OCI-LY1 (cell line): ENCODE measurements around the gene ADAM12.

Experiments
- H2AFZ ChIP-seq: fragments of 200-600 bp; sonication (generic), shearing (Covaris generic); 2 replicates; pipeline ENCODE4 v1.6.0; 2014; ENCODE audit warnings: antibody characterized with exemption, mild to moderate bottlenecking, low read length
- H3F3A ChIP-seq: fragments of 200-600 bp; sonication (generic), shearing (Covaris generic); 2 replicates; pipeline ENCODE4 v1.6.0; 2014; ENCODE audit warnings: mild to moderate bottlenecking, antibody characterized with exemption, low read length, moderate library complexity; ENCODE audit not compliant: insufficient read depth
- H3K27ac ChIP-seq: fragments of 200-600 bp; sonication (generic); 2 replicates; pipeline ENCODE4 v1.5.1; 2014; ENCODE audit warnings: low read length, mixed run types, mild to moderate bottlenecking, low read depth; ENCODE audit not compliant: poor library complexity, severe bottlenecking
- H3K27me3 ChIP-seq: fragments of 200-600 bp; sonication (generic); 2 replicates; pipeline ENCODE4 v1.6.0; 2014; ENCODE audit warnings: antibody characterized with exemption, mild to moderate bottlenecking, low read length, moderate library complexity; ENCODE audit not compliant: insufficient read depth
- H3K36me3 ChIP-seq: fragments of 200-600 bp; sonication (generic); 2 replicates; pipeline ENCODE4 v1.6.1; 2014; ENCODE audit warnings: mild to moderate bottlenecking, antibody characterized with exemption, low read length, moderate library complexity, mixed read lengths; ENCODE audit not compliant: insufficient read depth
- H3K4me1 ChIP-seq: fragments of 200-600 bp; sonication (generic); 2 replicates; pipeline ENCODE4 v1.5.1; 2014; ENCODE audit warnings: mild to moderate bottlenecking, low read length, moderate library complexity; ENCODE audit not compliant: insufficient read depth, severe bottlenecking
- H3K4me2 ChIP-seq: fragments of 200-600 bp; sonication (generic), shearing (Covaris generic); 2 replicates; pipeline ENCODE4 v1.6.1; 2014; ENCODE audit warnings: low read length
- H3K4me3 ChIP-seq: fragments of 200-600 bp; sonication (generic); 2 replicates; pipeline ENCODE4 v1.5.1; 2014; ENCODE audit warnings: low read length, low read depth, mild to moderate bottlenecking, mixed read lengths; ENCODE audit not compliant: poor library complexity, severe bottlenecking
- H3K79me2 ChIP-seq: fragments of 200-600 bp; shearing (Covaris generic); 2 replicates; pipeline ENCODE4 v1.6.1; 2016; ENCODE audit warnings: mixed run types, low read length, mixed read lengths; ENCODE audit not compliant: insufficient read depth
- H3K9ac ChIP-seq: fragments of 200-600 bp; sonication (generic), shearing (Covaris generic); 2 replicates; pipeline ENCODE4 v1.6.1; 2014; ENCODE audit warnings: mild to moderate bottlenecking, low read length, mixed read lengths
- H3K9me2 ChIP-seq: fragments of 200-600 bp; sonication (generic), shearing (Covaris generic); 2 replicates; pipeline ENCODE4 v1.6.1; 2014; ENCODE audit warnings: low read depth, mild to moderate bottlenecking, low read length, mixed read lengths
- H3K9me3 ChIP-seq: fragments of 200-600 bp; shearing (Covaris generic); 2 replicates; pipeline ENCODE4 v1.6.1; 2014; ENCODE audit warnings: low read length, mixed read lengths
- H4K20me1 ChIP-seq: fragments of 200-600 bp; sonication (generic), shearing (Covaris generic); 2 replicates; pipeline ENCODE4 v1.6.0; 2016; ENCODE audit warnings: mild to moderate bottlenecking, low read length; ENCODE audit not compliant: insufficient read depth
- CTCF ChIP-seq: fragments of 200-600 bp; sonication (generic), shearing (Covaris generic); IDR thresholded peaks from 2 replicates; pipeline ENCODE4 v1.5.1; 2017; ENCODE audit warnings: mild to moderate bottlenecking, antibody characterized with exemption, low read length, moderate library complexity, mixed read lengths
- EZH2 ChIP-seq: fragments of 200-600 bp; sonication (generic), shearing (Covaris generic); IDR thresholded peaks from 2 replicates; pipeline ENCODE4 v1.8.0; 2017; ENCODE audit warnings: borderline replicate concordance, mixed run types, mild to moderate bottlenecking, antibody characterized with exemption, low read length, moderate library complexity, mixed read lengths

ADAM12 gene

GRCh38 chr10:126011995-126012394 is 376.3 kb downstream of the ADAM12 start:
- Histone ChIP-seq H3K79me2 (no peaks in the 10 kb centered on the region), H3K4me1 (no peaks in the 10 kb centered on the region), H3F3A (no peaks in the 10 kb centered on the region), H4K20me1 (no peaks in the 10 kb centered on the region), H3K27me3 (no peaks in the 10 kb centered on the region), H3K9ac (no peak overlapping the region), H3K4me3 (no peak overlapping the region), H3K4me2 (no peak overlapping the region), H3K9me2 (no peaks in the 10 kb centered on the region), H3K36me3 (no peaks in the 10 kb centered on the region), H3K27ac (no peak overlapping the region), H3K9me3 (no peaks in the 10 kb centered on the region), H2AFZ (no peak overlapping the region)
- TF ChIP-seq CTCF (no peak), EZH2 (no peak)

- Histone ChIP-seq H3K9me3 (no peaks in the 10 kb centered on the region), H3K4me3 (no peak overlapping the region), H3K79me2 (no peaks in the 10 kb centered on the region), H3K9ac (no peak overlapping the region), H3F3A (no peaks in the 10 kb centered on the region), H3K27me3 (no peaks in the 10 kb centered on the region), H2AFZ (no peak overlapping the region), H3K4me2 (no peak overlapping the region), H3K36me3 (no peaks in the 10 kb centered on the region), H3K4me1 (no peaks in the 10 kb centered on the region), H4K20me1 (no peaks in the 10 kb centered on the region), H3K27ac (no peak overlapping the region), H3K9me2 (no peaks in the 10 kb centered on the region)
- TF ChIP-seq EZH2: no peak
- TF ChIP-seq CTCF: no peak
These were observed 378.6 kb downstream of the ADAM12 start for GRCh38 chr10:126009650-126010049.

GRCh38 chr10:126006906-126007305 is 381.4 kb downstream of the ADAM12 start:
- no peaks in the 10 kb centered on the region for H3K27me3 ChIP-seq
- H3K9me2 ChIP-seq: no peaks in the 10 kb centered on the region
- H3K9me3 ChIP-seq: no peaks in the 10 kb centered on the region
- H3K9ac ChIP-seq: no peak overlapping the region
- H3K27ac ChIP-seq: no peak overlapping the region
- H3K79me2 ChIP-seq: no peaks in the 10 kb centered on the region
- no peak for TF ChIP-seq CTCF
- no peak for TF ChIP-seq EZH2
- H3K4me3 ChIP-seq: no peak overlapping the region
- H2AFZ ChIP-seq: no peak overlapping the region
- no peaks in the 10 kb centered on the region for H4K20me1 ChIP-seq
- H3K36me3 ChIP-seq: no peaks in the 10 kb centered on the region
- H3F3A ChIP-seq: no peaks in the 10 kb centered on the region
- H3K4me1 ChIP-seq: no peaks in the 10 kb centered on the region
- H3K4me2 ChIP-seq: no peak overlapping the region
